Left ventricle myocardium inferior (tissue), 1 donor: Measurements from ENCODE around the gene SHROOM4. TPM values are rescaled to one million over a fixed set of nuclear protein-coding genes. Genes with fewer than 3 reads are reported as not detected.

ENCODE experiments used
- DNase-seq: peaks from one replicate; pipeline ENCODE4 v3.0.0-alpha.2; 2020
- H3K27ac ChIP-seq: fragments of 200-600 bp; replicated peaks from 2 replicates; pipeline ENCODE4 v1.8.0; 2021
- H3K27me3 ChIP-seq: fragments of 200-600 bp; 2 replicates; pipeline ENCODE4 v1.8.0; 2021; ENCODE audit warnings: low read depth
- H3K36me3 ChIP-seq: fragments of 200-600 bp; 2 replicates; pipeline ENCODE4 v1.8.0; 2021
- H3K4me1 ChIP-seq: fragments of 200-600 bp; 2 replicates; pipeline ENCODE4 v1.8.0; 2021
- H3K4me3 ChIP-seq: fragments of 200-600 bp; 2 replicates; pipeline ENCODE4 v1.8.0; 2021; ENCODE audit warnings: mild to moderate bottlenecking, moderate library complexity
- H3K9me3 ChIP-seq: fragments of 200-600 bp; replicated peaks from 2 replicates; pipeline ENCODE4 v1.8.0; 2021
- intact Hi-C: fragments of 100-400 bp; cut with micrococcal nuclease; formaldehyde crosslinking; loops from one replicate; pipeline ENCODE4 v1.11.0; 2022
- total RNA-seq: library from RNA; stranded (reverse); fragmentation: NEBNext Ultra II Directional; extraction: Animal tissue kit (Norgen Biotek cat#: 25700); gene quantifications from one replicate; pipeline ENCODE4 v1.2.1, GENCODE V29; 2021
- TF ChIP-seq, protein P1 (sequence below): fragments of 200-600 bp; IDR thresholded peaks from 2 replicates; pipeline ENCODE4 v1.8.0; 2021; ENCODE audit warnings: antibody characterized with exemption, mild to moderate bottlenecking, borderline replicate concordance
- donor health status: DM: no; HTN: yes; CAD: no; lungs with severe emphysema.

The SHROOM4 gene
- total RNA-seq, 1 donor from 2014 or later = 10.5 TPM

- H3K4me3 ChIP-seq = no peak overlapping the region
- no peaks in the 10 kb centered on the region for H3K9me3 ChIP-seq
- no peaks in the 10 kb centered on the region for H3K27me3 ChIP-seq
- H3K27ac ChIP-seq = no peak overlapping the region
- TF ChIP-seq, protein P1, sequence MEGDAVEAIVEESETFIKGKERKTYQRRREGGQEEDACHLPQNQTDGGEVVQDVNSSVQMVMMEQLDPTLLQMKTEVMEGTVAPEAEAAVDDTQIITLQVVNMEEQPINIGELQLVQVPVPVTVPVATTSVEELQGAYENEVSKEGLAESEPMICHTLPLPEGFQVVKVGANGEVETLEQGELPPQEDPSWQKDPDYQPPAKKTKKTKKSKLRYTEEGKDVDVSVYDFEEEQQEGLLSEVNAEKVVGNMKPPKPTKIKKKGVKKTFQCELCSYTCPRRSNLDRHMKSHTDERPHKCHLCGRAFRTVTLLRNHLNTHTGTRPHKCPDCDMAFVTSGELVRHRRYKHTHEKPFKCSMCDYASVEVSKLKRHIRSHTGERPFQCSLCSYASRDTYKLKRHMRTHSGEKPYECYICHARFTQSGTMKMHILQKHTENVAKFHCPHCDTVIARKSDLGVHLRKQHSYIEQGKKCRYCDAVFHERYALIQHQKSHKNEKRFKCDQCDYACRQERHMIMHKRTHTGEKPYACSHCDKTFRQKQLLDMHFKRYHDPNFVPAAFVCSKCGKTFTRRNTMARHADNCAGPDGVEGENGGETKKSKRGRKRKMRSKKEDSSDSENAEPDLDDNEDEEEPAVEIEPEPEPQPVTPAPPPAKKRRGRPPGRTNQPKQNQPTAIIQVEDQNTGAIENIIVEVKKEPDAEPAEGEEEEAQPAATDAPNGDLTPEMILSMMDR = no peak
- intact Hi-C loops = no loop called here
- no peak for DNase-seq
- H3K4me1 ChIP-seq = peaks cover 13% of the 10 kb centered on the region
- H3K36me3 ChIP-seq = no peaks in the 10 kb centered on the region
These were observed 113.1 kb downstream of the SHROOM4 start for GRCh38 chrX:50700921-50701320.

GRCh38 chrX:50698944-50699343, 115.0 kb downstream of the SHROOM4 start:
- H3K9me3 ChIP-seq = no peaks in the 10 kb centered on the region
- intact Hi-C loops = no loop called here
- peaks cover 5% of the 10 kb centered on the region for H3K4me1 ChIP-seq
- no peak for DNase-seq
- H3K4me3 ChIP-seq = no peak overlapping the region
- no peaks in the 10 kb centered on the region for H3K36me3 ChIP-seq
- H3K27ac ChIP-seq = no peak overlapping the region
- H3K27me3 ChIP-seq = no peaks in the 10 kb centered on the region
- TF ChIP-seq, protein P1 = no peak

DNA sequence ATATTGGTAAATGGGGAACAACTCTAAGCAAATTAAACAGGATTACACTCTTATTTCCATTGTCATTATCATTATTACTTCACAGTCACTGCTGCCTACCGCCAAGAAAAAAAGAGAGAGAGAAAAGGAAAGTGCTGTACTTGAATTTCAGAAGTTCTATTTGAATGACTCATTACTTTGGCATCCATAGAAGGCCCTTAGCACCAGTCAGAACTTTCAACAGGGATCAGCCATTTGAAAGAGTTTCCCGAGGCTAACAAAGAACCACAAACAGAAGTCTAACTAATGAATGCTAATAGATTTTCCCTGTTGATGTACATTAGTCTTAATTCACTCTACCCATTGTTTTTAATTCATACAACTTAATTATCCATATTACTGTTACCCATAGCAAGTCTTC, 116.3 kb downstream of the SHROOM4 start:
- Histone ChIP-seq H3K27me3 (no peaks in the 10 kb centered on the region), H3K9me3 (no peaks in the 10 kb centered on the region), H3K27ac (no peak overlapping the region), H3K4me3 (no peak overlapping the region), H3K36me3 (no peaks in the 10 kb centered on the region), H3K4me1 (peaks cover 5% of the 10 kb centered on the region)
- TF ChIP-seq, protein P1 = no peak
- DNase-seq = no peak
- intact Hi-C loops = no loop called here

GRCh38 chrX:50691820-50692219, 122.2 kb downstream of the SHROOM4 start:
- TF ChIP-seq, protein P1 = peak; percentile 70
- Histone ChIP-seq H3K9me3 (no peaks in the 10 kb centered on the region), H3K36me3 (no peaks in the 10 kb centered on the region), H3K4me1 (no peaks in the 10 kb centered on the region), H3K27ac (no peak overlapping the region), H3K4me3 (no peak overlapping the region), H3K27me3 (no peaks in the 10 kb centered on the region)
- intact Hi-C loops = no loop called here
- DNase-seq = no peak

DNA sequence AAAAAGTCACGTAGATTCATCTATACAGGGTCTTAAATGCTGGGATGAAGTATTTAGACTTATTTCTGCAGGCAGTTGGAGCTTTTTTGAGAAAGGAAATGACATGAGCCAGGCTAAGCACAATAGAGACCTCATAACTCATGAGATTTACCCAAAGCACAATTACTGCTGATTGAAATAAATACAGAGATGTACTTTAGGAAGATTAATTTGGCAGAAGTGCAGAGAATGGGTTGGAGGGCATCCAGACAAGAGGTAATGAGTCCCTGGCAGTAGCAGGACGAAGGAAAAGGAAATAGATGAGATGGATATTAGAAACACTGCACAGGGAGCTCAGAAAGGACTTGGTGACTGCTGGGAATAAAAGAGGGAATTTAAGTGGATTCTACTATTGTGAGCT, 129.1 kb downstream of the SHROOM4 start:
- DNase-seq = no peak
- Histone ChIP-seq H3K36me3 (no peaks in the 10 kb centered on the region), H3K27me3 (no peaks in the 10 kb centered on the region), H3K27ac (no peak overlapping the region), H3K4me1 (no peaks in the 10 kb centered on the region), H3K4me3 (no peak overlapping the region), H3K9me3 (no peaks in the 10 kb centered on the region)
- TF ChIP-seq, protein P1 = no peak
- intact Hi-C loops = no loop called here

DNA sequence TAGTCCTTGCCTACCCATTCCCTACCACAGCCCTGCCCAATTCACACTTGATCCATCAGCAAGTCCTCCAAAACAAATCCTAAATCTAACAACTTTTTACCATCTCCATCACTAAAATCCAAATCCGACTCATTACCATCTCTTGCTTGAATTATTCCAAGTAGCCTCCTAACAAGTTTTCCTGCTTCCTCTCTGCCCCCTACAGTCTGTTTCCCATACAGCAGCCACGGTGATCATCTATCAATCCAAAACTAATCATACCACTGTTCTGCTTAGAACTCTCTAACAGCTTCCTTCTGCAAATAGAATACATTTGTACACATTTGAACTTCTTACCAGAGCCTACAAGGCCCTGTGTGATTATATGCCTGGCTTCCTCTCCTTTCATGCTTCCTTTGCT, 133.0 kb downstream of the SHROOM4 start:
- no peaks in the 10 kb centered on the region for H3K36me3 ChIP-seq
- intact Hi-C loops = no loop called here

More for the DNA sequence above, 133.0 kb downstream of the SHROOM4 start:
- no peak for DNase-seq
- Histone ChIP-seq H3K27ac (no peak overlapping the region), H3K27me3 (no peaks in the 10 kb centered on the region), H3K9me3 (no peaks in the 10 kb centered on the region), H3K4me3 (no peak overlapping the region), H3K4me1 (no peaks in the 10 kb centered on the region)
- TF ChIP-seq, protein P1 = peak; percentile 57
